Measurements from ENCODE around the gene IRF8. TPM values are rescaled to one million over a fixed set of nuclear protein-coding genes. Genes with fewer than 3 reads are reported as not detected.

The IRF8 gene
- total RNA-seq, 1 donor from 2014 or later, result 0.59 TPM

DNA sequence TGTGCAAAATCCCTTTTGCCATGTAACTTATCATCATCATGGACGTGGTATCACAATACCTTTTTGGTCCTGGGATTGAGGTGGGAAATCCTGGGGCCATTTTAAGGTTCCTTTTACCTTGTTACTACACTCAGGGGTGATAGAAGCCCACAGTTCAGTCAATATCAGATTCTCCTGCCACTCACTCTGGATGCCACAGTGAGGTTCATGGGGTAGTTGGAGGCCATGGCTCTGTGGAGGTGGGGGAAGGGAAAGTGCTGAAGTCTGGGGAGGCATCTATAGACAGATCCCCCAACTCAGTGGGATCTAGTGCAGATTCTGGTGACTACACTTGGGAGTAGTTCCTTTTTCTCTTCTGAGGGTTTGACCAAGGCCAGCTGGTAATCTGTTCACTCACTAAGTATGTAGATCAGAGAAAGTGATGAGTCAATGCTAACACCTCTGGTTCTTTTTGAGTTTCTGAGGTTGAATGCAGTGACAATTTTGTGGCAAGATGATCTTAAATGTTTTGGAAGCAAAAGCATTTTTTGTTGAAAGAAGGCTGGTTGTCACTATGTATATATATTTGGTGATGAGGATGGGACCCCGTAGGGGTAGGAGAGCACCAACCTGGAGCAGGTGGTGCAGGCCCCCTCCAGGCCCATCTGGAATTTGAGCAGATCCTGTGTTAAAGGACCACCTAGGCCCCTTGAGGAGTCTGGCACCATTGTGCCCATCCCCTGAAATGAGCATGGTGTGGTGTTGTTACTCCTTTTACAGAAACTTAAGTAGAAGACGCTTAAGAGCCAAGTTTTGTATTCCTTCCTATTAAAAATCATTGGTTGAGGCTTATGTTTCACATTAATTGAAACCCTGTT is 18.8 kb upstream of the IRF8 start:
- no peak for FAIRE-seq
- Histone ChIP-seq H3K4me1 (ENCODE audit: insufficient read depth, low read length) (peaks cover 6% of the 10 kb centered on the region), H4K20me1 (ENCODE audit: insufficient read depth, low read length) (no peaks in the 10 kb centered on the region), H3K4me3 (ENCODE audit: insufficient read depth, low read depth, low read length) (no peak overlapping the region), H3K9me3 (ENCODE audit: insufficient read depth, low read depth, low read length) (no peaks in the 10 kb centered on the region), H2AFZ (ENCODE audit: low read depth, low read length) (no peak overlapping the region), H3K9ac (ENCODE audit: low read length) (no peak overlapping the region), H3K79me2 (ENCODE audit: insufficient read depth, low read length) (no peaks in the 10 kb centered on the region), H3K4me2 (ENCODE audit: low read length) (no peak overlapping the region), H3K27ac (ENCODE audit: low read depth, low read length) (no peak overlapping the region), H3K27me3 (ENCODE audit: insufficient read depth, low read length) (peaks cover 23% of the 10 kb centered on the region), H3K36me3 (ENCODE audit: insufficient read depth, low read length) (no peaks in the 10 kb centered on the region)
- DNase-seq (ENCODE audit: low read depth), result no peak
- Mint-ChIP-seq H3K36me3 (ENCODE audit: low read depth, unreplicated experiment) (no peaks in the 10 kb centered on the region), H3K27me3 (ENCODE audit: low read depth, unreplicated experiment) (peaks cover 29% of the 10 kb centered on the region), H3K9me3 (ENCODE audit: unreplicated experiment) (no peaks in the 10 kb centered on the region), H3K4me1 (ENCODE audit: low read depth, unreplicated experiment) (peaks cover 26% of the 10 kb centered on the region), H3K4me3 (ENCODE audit: unreplicated experiment) (no peak overlapping the region), H3K27ac (ENCODE audit: unreplicated experiment) (no peak overlapping the region)
- no peak for TF ChIP-seq EZH2 (IDR thresholded peaks at IDR 0.05; ENCODE audit: insufficient read depth, low read length)
- TF ChIP-seq, protein P1, sequence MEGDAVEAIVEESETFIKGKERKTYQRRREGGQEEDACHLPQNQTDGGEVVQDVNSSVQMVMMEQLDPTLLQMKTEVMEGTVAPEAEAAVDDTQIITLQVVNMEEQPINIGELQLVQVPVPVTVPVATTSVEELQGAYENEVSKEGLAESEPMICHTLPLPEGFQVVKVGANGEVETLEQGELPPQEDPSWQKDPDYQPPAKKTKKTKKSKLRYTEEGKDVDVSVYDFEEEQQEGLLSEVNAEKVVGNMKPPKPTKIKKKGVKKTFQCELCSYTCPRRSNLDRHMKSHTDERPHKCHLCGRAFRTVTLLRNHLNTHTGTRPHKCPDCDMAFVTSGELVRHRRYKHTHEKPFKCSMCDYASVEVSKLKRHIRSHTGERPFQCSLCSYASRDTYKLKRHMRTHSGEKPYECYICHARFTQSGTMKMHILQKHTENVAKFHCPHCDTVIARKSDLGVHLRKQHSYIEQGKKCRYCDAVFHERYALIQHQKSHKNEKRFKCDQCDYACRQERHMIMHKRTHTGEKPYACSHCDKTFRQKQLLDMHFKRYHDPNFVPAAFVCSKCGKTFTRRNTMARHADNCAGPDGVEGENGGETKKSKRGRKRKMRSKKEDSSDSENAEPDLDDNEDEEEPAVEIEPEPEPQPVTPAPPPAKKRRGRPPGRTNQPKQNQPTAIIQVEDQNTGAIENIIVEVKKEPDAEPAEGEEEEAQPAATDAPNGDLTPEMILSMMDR (IDR thresholded peaks at IDR 0.05; ENCODE audit: insufficient read depth, low read depth, low read length), result no peak

DNA sequence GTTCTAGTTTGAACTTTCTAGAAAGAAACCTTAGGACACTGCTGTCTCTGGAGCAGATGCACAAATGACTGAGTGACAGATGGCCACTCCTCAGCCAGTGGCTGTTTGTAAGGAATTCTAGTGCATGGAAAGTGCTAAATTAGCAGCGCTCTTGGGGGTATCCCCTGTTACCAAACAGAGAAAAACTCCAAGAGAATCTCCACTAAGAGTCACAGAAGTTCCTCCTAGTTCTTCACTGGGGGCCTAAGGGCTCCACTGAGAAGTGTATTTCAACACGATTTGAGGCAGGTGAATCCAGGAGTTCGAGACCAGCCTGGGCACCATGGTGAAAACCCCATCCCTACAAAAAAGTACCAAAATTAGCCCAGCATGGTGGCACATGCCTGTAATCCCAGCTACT is 18.1 kb upstream of the IRF8 start:
- H3K36me3 ChIP-seq (ENCODE audit: insufficient read depth, low read length), result no peaks in the 10 kb centered on the region
- H3K9me3 Mint-ChIP-seq (ENCODE audit: unreplicated experiment), result no peaks in the 10 kb centered on the region
- H3K4me2 ChIP-seq (ENCODE audit: low read length), result no peak overlapping the region
- DNase-seq (ENCODE audit: low read depth) (no peak), FAIRE-seq (no peak)
- H3K9me3 ChIP-seq (ENCODE audit: insufficient read depth, low read depth, low read length), result no peaks in the 10 kb centered on the region
- TF ChIP-seq, protein P1 (IDR thresholded peaks at IDR 0.05; ENCODE audit: insufficient read depth, low read depth, low read length), result no peak
- no peak for TF ChIP-seq EZH2 (IDR thresholded peaks at IDR 0.05; ENCODE audit: insufficient read depth, low read length)
- H3K79me2 ChIP-seq (ENCODE audit: insufficient read depth, low read length), result no peaks in the 10 kb centered on the region
- H4K20me1 ChIP-seq (ENCODE audit: insufficient read depth, low read length), result no peaks in the 10 kb centered on the region
- peaks cover 6% of the 10 kb centered on the region for H3K4me1 ChIP-seq (ENCODE audit: insufficient read depth, low read length)
- peaks cover 26% of the 10 kb centered on the region for H3K4me1 Mint-ChIP-seq (ENCODE audit: low read depth, unreplicated experiment)
- no peak overlapping the region for H2AFZ ChIP-seq (ENCODE audit: low read depth, low read length)
- H3K9ac ChIP-seq (ENCODE audit: low read length), result no peak overlapping the region
- H3K36me3 Mint-ChIP-seq (ENCODE audit: low read depth, unreplicated experiment), result no peaks in the 10 kb centered on the region
- peaks cover 24% of the 10 kb centered on the region for H3K27me3 ChIP-seq (ENCODE audit: insufficient read depth, low read length)
- H3K27me3 Mint-ChIP-seq (ENCODE audit: low read depth, unreplicated experiment), result peaks cover 25% of the 10 kb centered on the region
- H3K27ac ChIP-seq (ENCODE audit: low read depth, low read length), result no peak overlapping the region
- no peak overlapping the region for H3K4me3 Mint-ChIP-seq (ENCODE audit: unreplicated experiment)
- H3K4me3 ChIP-seq (ENCODE audit: insufficient read depth, low read depth, low read length), result no peak overlapping the region
- no peak overlapping the region for H3K27ac Mint-ChIP-seq (ENCODE audit: unreplicated experiment)

DNA sequence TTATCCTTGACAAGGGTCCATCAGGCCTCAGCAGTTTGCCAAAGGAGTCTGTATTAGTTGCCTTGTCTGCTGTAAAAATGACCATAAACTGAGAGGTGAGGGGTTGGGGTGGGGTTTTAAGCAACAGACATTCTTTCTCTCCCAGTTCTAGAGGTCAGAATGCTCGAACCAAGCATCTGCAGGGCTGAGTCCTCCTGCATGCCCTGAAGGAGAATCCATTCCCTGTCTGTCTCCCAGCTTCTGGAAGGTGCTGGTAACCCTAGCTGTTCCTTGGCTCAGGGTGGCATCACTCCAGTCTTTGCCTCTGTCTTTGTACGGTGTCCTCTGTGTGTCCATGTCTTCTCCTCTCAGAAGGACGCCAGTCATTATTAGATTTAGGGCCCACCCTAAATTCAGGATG is 17.5 kb upstream of the IRF8 start:
- H3K4me1 Mint-ChIP-seq (ENCODE audit: low read depth, unreplicated experiment), result peaks cover 26% of the 10 kb centered on the region
- H4K20me1 ChIP-seq (ENCODE audit: insufficient read depth, low read length), result no peaks in the 10 kb centered on the region
- no peaks in the 10 kb centered on the region for H3K9me3 ChIP-seq (ENCODE audit: insufficient read depth, low read depth, low read length)
- TF ChIP-seq, protein P1 (IDR thresholded peaks at IDR 0.05; ENCODE audit: insufficient read depth, low read depth, low read length), result no peak
- no peak for TF ChIP-seq EZH2 (IDR thresholded peaks at IDR 0.05; ENCODE audit: insufficient read depth, low read length)
- H3K4me3 ChIP-seq (ENCODE audit: insufficient read depth, low read depth, low read length), result no peak overlapping the region
- H3K27ac Mint-ChIP-seq (ENCODE audit: unreplicated experiment), result no peak overlapping the region
- H3K4me3 Mint-ChIP-seq (ENCODE audit: unreplicated experiment), result no peak overlapping the region
- H3K4me2 ChIP-seq (ENCODE audit: low read length), result no peak overlapping the region
- no peaks in the 10 kb centered on the region for H3K79me2 ChIP-seq (ENCODE audit: insufficient read depth, low read length)
- peaks cover 24% of the 10 kb centered on the region for H3K27me3 ChIP-seq (ENCODE audit: insufficient read depth, low read length)
- H3K9ac ChIP-seq (ENCODE audit: low read length), result no peak overlapping the region
- H3K4me1 ChIP-seq (ENCODE audit: insufficient read depth, low read length), result peaks cover 6% of the 10 kb centered on the region
- no peaks in the 10 kb centered on the region for H3K9me3 Mint-ChIP-seq (ENCODE audit: unreplicated experiment)
- FAIRE-seq (no peak), DNase-seq (ENCODE audit: low read depth) (no peak)
- peaks cover 22% of the 10 kb centered on the region for H3K27me3 Mint-ChIP-seq (ENCODE audit: low read depth, unreplicated experiment)
- H3K36me3 ChIP-seq (ENCODE audit: insufficient read depth, low read length), result no peaks in the 10 kb centered on the region
- H2AFZ ChIP-seq (ENCODE audit: low read depth, low read length), result no peak overlapping the region
- no peak overlapping the region for H3K27ac ChIP-seq (ENCODE audit: low read depth, low read length)
- H3K36me3 Mint-ChIP-seq (ENCODE audit: low read depth, unreplicated experiment), result no peaks in the 10 kb centered on the region

Measured in astrocyte (in vitro differentiated cells and primary cell).